Astrocyte of the cerebellum (primary cell): Measurements from ENCODE around the gene SPATS2.
A peak's percentile ranks its signal among the peaks of the same experiment; 100 is the strongest.
"Not testable (repeated sequence)": the region's sequence is repeated elsewhere in the genome, so short reads cannot be mapped to it uniquely, and the experiment has no call there.

ENCODE experiments used
- DNase-seq: peaks from one replicate; pipeline ENCODE4 v3.0.0-alpha.2; 2011; ENCODE audit warnings: low read depth
- H3K4me3 ChIP-seq: 2 replicates; pipeline ENCODE4 v1.5.1; 2011; ENCODE audit warnings: mild to moderate bottlenecking, low read depth, low read length, moderate library complexity
- CTCF ChIP-seq: IDR thresholded peaks from 2 replicates; pipeline ENCODE4 v1.5.1; 2012; ENCODE audit warnings: low read length, low read depth, moderate library complexity, mild to moderate bottlenecking; ENCODE audit errors: missing control alignments
- in situ Hi-C: cut with HindIII; loops from 2 replicates; pipeline ENCODE4 v1.10.0; 2017; ENCODE audit warnings: low sequenced_read_pairs

Gene SPATS2

DNA sequence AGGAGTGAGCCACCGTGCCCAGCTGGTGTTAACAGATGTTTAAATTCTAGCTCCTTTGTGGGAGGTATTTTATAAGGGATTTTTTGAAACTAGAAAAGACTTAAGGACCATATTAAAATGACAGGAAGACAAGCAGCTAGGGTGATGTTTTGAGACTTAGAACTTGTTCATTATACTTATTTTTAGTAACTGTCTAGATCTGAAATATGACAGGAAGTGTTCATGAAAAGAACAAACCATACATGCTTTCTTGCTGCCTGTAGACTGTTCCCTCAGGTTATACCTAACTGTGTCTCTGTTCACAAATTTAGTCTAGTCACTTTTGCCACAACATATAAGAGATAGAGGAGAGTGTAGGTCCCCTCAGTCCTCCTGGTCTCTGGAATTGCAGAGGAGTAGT lies 134.6 kb downstream of the SPATS2 start:
- DNase-seq: no peak
- H3K4me3 ChIP-seq: no peak overlapping the region
- in situ Hi-C loops: no loop called here
- no peak for TF ChIP-seq CTCF

DNA sequence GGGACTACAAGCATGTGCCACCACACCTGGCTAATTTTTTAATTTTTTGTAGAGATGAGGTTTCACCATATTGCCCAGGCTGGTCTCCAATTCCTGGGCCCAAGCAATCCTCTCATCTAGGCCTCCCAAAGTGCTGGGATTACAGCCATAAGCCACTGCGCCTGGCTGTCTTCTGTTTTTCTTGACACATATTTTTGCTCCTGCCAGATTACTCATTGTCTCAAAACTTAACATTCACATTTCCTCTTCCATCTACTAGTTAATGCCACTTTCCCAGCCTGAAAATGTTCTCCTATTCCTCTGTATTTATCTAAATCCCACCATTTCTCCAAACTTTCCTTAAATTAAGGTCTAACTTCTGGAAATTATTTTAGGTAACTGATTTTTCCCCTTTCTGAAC lies 135.3 kb downstream of the SPATS2 start:
- TF ChIP-seq CTCF: no peak
- H3K4me3 ChIP-seq: no peak overlapping the region
- no peak for DNase-seq
- in situ Hi-C loops: no loop called here

DNA sequence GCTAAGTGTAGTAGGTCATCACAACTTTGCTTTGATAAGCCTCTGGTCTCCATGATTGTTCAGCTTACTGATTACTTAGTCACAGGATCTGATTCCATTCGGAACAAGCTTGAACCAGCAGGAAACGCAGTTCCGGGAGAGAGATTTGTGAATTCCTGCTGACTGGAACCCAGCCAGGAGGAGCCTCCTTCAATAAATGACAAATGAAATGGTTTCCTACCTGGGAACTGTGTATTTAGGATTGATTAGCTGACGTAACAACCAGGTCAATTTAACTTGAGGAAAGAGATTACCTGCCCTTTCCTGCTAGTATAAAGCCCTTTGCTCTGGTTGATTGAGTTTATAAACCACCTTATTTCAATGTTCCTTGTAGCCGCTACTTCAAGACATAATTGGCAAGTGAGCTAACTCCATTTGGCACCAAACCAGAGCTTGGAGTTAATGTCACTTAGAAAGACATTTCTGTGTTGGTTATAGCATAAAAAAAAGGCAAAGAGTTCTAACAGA lies 136.5 kb downstream of the SPATS2 start:
- in situ Hi-C loops: no loop called here
- no peak overlapping the region for H3K4me3 ChIP-seq
- TF ChIP-seq CTCF: no peak
- DNase-seq: peak; percentile 27

- in situ Hi-C loops: loop anchor here (5.0 kb wide), 1 partner anchor 138 kb away; the partner anchor contains the start of gene SPATS2
- no peak for DNase-seq
- no peak overlapping the region for H3K4me3 ChIP-seq
- no peak for TF ChIP-seq CTCF
These were observed 138.4 kb downstream of the SPATS2 start for GRCh38 chr12:49505672-49506071.

DNA sequence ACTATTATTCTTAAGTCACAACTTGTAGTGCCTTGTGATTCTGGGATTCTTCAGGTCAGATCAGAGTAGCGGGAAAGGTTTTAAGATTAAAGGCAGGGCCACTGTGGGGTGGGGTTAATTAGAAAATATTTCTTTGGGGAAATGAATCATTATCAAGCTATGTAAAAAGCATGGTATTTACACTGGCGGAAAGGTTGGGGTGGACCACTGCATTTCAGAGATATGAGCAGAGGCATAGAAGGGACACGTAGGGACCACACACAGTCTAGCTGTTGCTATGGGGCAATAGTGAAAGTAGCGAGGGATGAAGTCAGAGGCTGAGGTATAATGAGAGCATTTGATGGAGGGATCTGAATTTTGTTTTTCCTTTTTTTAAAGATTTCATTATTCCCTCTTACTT lies 139.9 kb downstream of the SPATS2 start:
- DNase-seq: peak; percentile 78
- in situ Hi-C loops: loop anchor here (5.0 kb wide), 1 partner anchor 140 kb away; the partner anchor contains the start of gene SPATS2
- no peak for TF ChIP-seq CTCF
- H3K4me3 ChIP-seq: no peak overlapping the region

GRCh38 chr12:49509681-49510080 lies 142.4 kb downstream of the SPATS2 start:
- not testable (repeated sequence) for H3K4me3 ChIP-seq, DNase-seq
- in situ Hi-C loops: loop anchor here (5.0 kb wide), 1 partner anchor 142 kb away; the partner anchor contains the start of gene SPATS2

GRCh38 chr12:49511410-49511809 lies 144.1 kb downstream of the SPATS2 start:
- in situ Hi-C loops: no loop called here
- no peak overlapping the region for H3K4me3 ChIP-seq
- TF ChIP-seq CTCF: no peak
- DNase-seq: no peak
